ENCODE results near the gene PLA2R1.
"Not testable (repeated sequence)": the region's sequence is repeated elsewhere in the genome, so short reads cannot be mapped to it uniquely, and the experiment has no call there.

Gene PLA2R1

GRCh38 chr2:159971365-159972152, 90.9 kb downstream of the PLA2R1 start:
- no peak overlapping the region for H3K27ac ChIP-seq (ENCODE audit: low read length)
- H3K9me3 ChIP-seq (ENCODE audit: insufficient read depth, low read depth, low read length): no peaks in the 10 kb centered on the region
- no peak overlapping the region for H3K4me3 ChIP-seq (ENCODE audit: low read length)
- no peaks in the 10 kb centered on the region for H3K36me3 ChIP-seq (ENCODE audit: insufficient read depth, low read depth, low read length)
- H3K9ac ChIP-seq (ENCODE audit: low read depth, low read length): no peak overlapping the region
- no peaks in the 10 kb centered on the region for H3K4me1 ChIP-seq (ENCODE audit: insufficient read depth, low read length)
- H3K27me3 ChIP-seq (ENCODE audit: insufficient read depth, low read length): no peaks in the 10 kb centered on the region

- not testable (repeated sequence) for H3K36me3 ChIP-seq (ENCODE audit: insufficient read depth, low read depth, low read length); H3K9ac ChIP-seq (ENCODE audit: low read depth, low read length); H3K9me3 ChIP-seq (ENCODE audit: insufficient read depth, low read depth, low read length); H3K4me3 ChIP-seq (ENCODE audit: low read length); H3K27me3 ChIP-seq (ENCODE audit: insufficient read depth, low read length); H3K27ac ChIP-seq (ENCODE audit: low read length); H3K4me1 ChIP-seq (ENCODE audit: insufficient read depth, low read length)
Observed at GRCh38 chr2:159970548-159970947, 91.9 kb downstream of the PLA2R1 start.

- H3K27ac ChIP-seq (ENCODE audit: low read length): no peak overlapping the region
- no peaks in the 10 kb centered on the region for H3K4me1 ChIP-seq (ENCODE audit: insufficient read depth, low read length)
- no peak overlapping the region for H3K4me3 ChIP-seq (ENCODE audit: low read length)
- no peaks in the 10 kb centered on the region for H3K27me3 ChIP-seq (ENCODE audit: insufficient read depth, low read length)
- no peak overlapping the region for H3K9ac ChIP-seq (ENCODE audit: low read depth, low read length)
- H3K9me3 ChIP-seq (ENCODE audit: insufficient read depth, low read depth, low read length): no peaks in the 10 kb centered on the region
- H3K36me3 ChIP-seq (ENCODE audit: insufficient read depth, low read depth, low read length): no peaks in the 10 kb centered on the region
Observed at GRCh38 chr2:159968279-159968900, 94.0 kb downstream of the PLA2R1 start.

GRCh38 chr2:159963700-159964099, 98.7 kb downstream of the PLA2R1 start:
- H3K27me3 ChIP-seq (ENCODE audit: insufficient read depth, low read length): no peaks in the 10 kb centered on the region
- H3K4me3 ChIP-seq (ENCODE audit: low read length): no peak overlapping the region
- H3K9ac ChIP-seq (ENCODE audit: low read depth, low read length): no peak overlapping the region
- no peaks in the 10 kb centered on the region for H3K36me3 ChIP-seq (ENCODE audit: insufficient read depth, low read depth, low read length)
- no peak overlapping the region for H3K27ac ChIP-seq (ENCODE audit: low read length)
- no peaks in the 10 kb centered on the region for H3K9me3 ChIP-seq (ENCODE audit: insufficient read depth, low read depth, low read length)
- H3K4me1 ChIP-seq (ENCODE audit: insufficient read depth, low read length): peaks cover 10% of the 10 kb centered on the region; the same call in 1 of the 2 replicates

- H3K27ac ChIP-seq (ENCODE audit: low read length); H3K9ac ChIP-seq (ENCODE audit: low read depth, low read length); H3K4me1 ChIP-seq (ENCODE audit: insufficient read depth, low read length); H3K27me3 ChIP-seq (ENCODE audit: insufficient read depth, low read length); H3K4me3 ChIP-seq (ENCODE audit: low read length); H3K36me3 ChIP-seq (ENCODE audit: insufficient read depth, low read depth, low read length); H3K9me3 ChIP-seq (ENCODE audit: insufficient read depth, low read depth, low read length): not testable (repeated sequence)
Observed at GRCh38 chr2:159962513-159962912, 99.9 kb downstream of the PLA2R1 start.

- Histone ChIP-seq H3K27ac (ENCODE audit: low read length) (no peak overlapping the region), H3K4me3 (ENCODE audit: low read length) (no peak overlapping the region), H3K27me3 (ENCODE audit: insufficient read depth, low read length) (no peaks in the 10 kb centered on the region), H3K36me3 (ENCODE audit: insufficient read depth, low read depth, low read length) (no peaks in the 10 kb centered on the region), H3K9ac (ENCODE audit: low read depth, low read length) (no peak overlapping the region), H3K9me3 (ENCODE audit: insufficient read depth, low read depth, low read length) (no peaks in the 10 kb centered on the region), H3K4me1 (ENCODE audit: insufficient read depth, low read length) (peaks cover 10% of the 10 kb centered on the region; the same call in 1 of the 2 replicates)
Observed at GRCh38 chr2:159961451-159961850, 101.0 kb downstream of the PLA2R1 start.

- H3K9ac ChIP-seq (ENCODE audit: low read depth, low read length): no peak overlapping the region
Observed at GRCh38 chr2:159961037-159961436, 101.4 kb downstream of the PLA2R1 start.

GRCh38 chr2:159960414-159960813, 102.0 kb downstream of the PLA2R1 start:
- Histone ChIP-seq H3K4me1 (ENCODE audit: insufficient read depth, low read length) (peaks cover 10% of the 10 kb centered on the region; the same call in 1 of the 2 replicates), H3K4me3 (ENCODE audit: low read length) (no peak overlapping the region), H3K9ac (ENCODE audit: low read depth, low read length) (no peak overlapping the region), H3K27ac (ENCODE audit: low read length) (no peak overlapping the region), H3K9me3 (ENCODE audit: insufficient read depth, low read depth, low read length) (no peaks in the 10 kb centered on the region), H3K36me3 (ENCODE audit: insufficient read depth, low read depth, low read length) (no peaks in the 10 kb centered on the region), H3K27me3 (ENCODE audit: insufficient read depth, low read length) (no peaks in the 10 kb centered on the region)

More at GRCh38 chr2:159961037-159961436, 101.4 kb downstream of the PLA2R1 start:
- H3K4me1 ChIP-seq (ENCODE audit: insufficient read depth, low read length): peaks cover 10% of the 10 kb centered on the region; the same call in 1 of the 2 replicates
- no peak overlapping the region for H3K4me3 ChIP-seq (ENCODE audit: low read length)
- no peak overlapping the region for H3K27ac ChIP-seq (ENCODE audit: low read length)
- no peaks in the 10 kb centered on the region for H3K27me3 ChIP-seq (ENCODE audit: insufficient read depth, low read length)
- H3K36me3 ChIP-seq (ENCODE audit: insufficient read depth, low read depth, low read length): no peaks in the 10 kb centered on the region
- H3K9me3 ChIP-seq (ENCODE audit: insufficient read depth, low read depth, low read length): no peaks in the 10 kb centered on the region

GRCh38 chr2:159959136-159959535, 103.3 kb downstream of the PLA2R1 start:
- Histone ChIP-seq H3K4me3 (ENCODE audit: low read length) (no peak overlapping the region), H3K4me1 (ENCODE audit: insufficient read depth, low read length) (peaks cover 10% of the 10 kb centered on the region; the same call in 1 of the 2 replicates), H3K9ac (ENCODE audit: low read depth, low read length) (no peak overlapping the region), H3K27ac (ENCODE audit: low read length) (no peak overlapping the region), H3K36me3 (ENCODE audit: insufficient read depth, low read depth, low read length) (no peaks in the 10 kb centered on the region), H3K27me3 (ENCODE audit: insufficient read depth, low read length) (no peaks in the 10 kb centered on the region), H3K9me3 (ENCODE audit: insufficient read depth, low read depth, low read length) (no peaks in the 10 kb centered on the region)

- Histone ChIP-seq H3K36me3 (ENCODE audit: insufficient read depth, low read depth, low read length) (no peaks in the 10 kb centered on the region), H3K9ac (ENCODE audit: low read depth, low read length) (no peak overlapping the region), H3K4me1 (ENCODE audit: insufficient read depth, low read length) (no peaks in the 10 kb centered on the region), H3K27me3 (ENCODE audit: insufficient read depth, low read length) (no peaks in the 10 kb centered on the region), H3K9me3 (ENCODE audit: insufficient read depth, low read depth, low read length) (no peaks in the 10 kb centered on the region), H3K4me3 (ENCODE audit: low read length) (no peak overlapping the region), H3K27ac (ENCODE audit: low read length) (no peak overlapping the region)
Observed at GRCh38 chr2:159953136-159953823, 109.1 kb downstream of the PLA2R1 start.

- no peaks in the 10 kb centered on the region for H3K36me3 ChIP-seq (ENCODE audit: insufficient read depth, low read depth, low read length)
- H3K4me3 ChIP-seq (ENCODE audit: low read length): no peak overlapping the region
- no peak overlapping the region for H3K9ac ChIP-seq (ENCODE audit: low read depth, low read length)
- no peak overlapping the region for H3K27ac ChIP-seq (ENCODE audit: low read length)
- H3K9me3 ChIP-seq (ENCODE audit: insufficient read depth, low read depth, low read length): no peaks in the 10 kb centered on the region; the same call in 1 of the 2 replicates
- no peaks in the 10 kb centered on the region for H3K27me3 ChIP-seq (ENCODE audit: insufficient read depth, low read length)
- H3K4me1 ChIP-seq (ENCODE audit: insufficient read depth, low read length): peaks cover 8% of the 10 kb centered on the region; the same call in 1 of the 2 replicates
Observed at GRCh38 chr2:159946326-159946999, 116.0 kb downstream of the PLA2R1 start.
